Measurements from ENCODE around the gene SYK. TPM values are rescaled to one million over a fixed set of nuclear protein-coding genes. Genes with fewer than 3 reads are reported as not detected.

The SYK gene
- total and polyA plus RNA-seq, 2 of the 4 experiments (the other 2 are of a cell fraction), result not detected

GRCh38 chr9:90929626-90930025, 128.0 kb downstream of the SYK start:
- WGBS, 2 experiments (ENCODE audit: extremely low coverage in 2 of 2, insufficient read length in 1 of 2), result 94% methylated on average over 2 of the region's 4 CpGs; no CpG with 5 or more reads in 1 of the 2 experiments
- 0 out of 2 replicates have a peak, but pooled peaks cover 8% of the 10 kb centered on the region for H3K9me1 ChIP-seq (ENCODE audit: insufficient read depth, low read length)
- H4K91ac ChIP-seq (ENCODE audit: insufficient read depth, low read depth, low read length), result no peak overlapping the region
- no peaks in the 10 kb centered on the region for H3K9me3 ChIP-seq (ENCODE audit: control insufficient read depth, insufficient read depth, low read length)
- H2BK5ac ChIP-seq (ENCODE audit: low read depth, low read length, poor library complexity, severe bottlenecking), result no peak overlapping the region
- dilution Hi-C loops (cut with HindIII; ENCODE audit: low sequenced_read_pairs, unreplicated experiment) (no loop called here), in situ Hi-C loops (cut with MboI; ENCODE audit: low sequenced_read_pairs) (no loop called here), intact Hi-C loops (cut with micrococcal nuclease) (loop anchor here (5.0 kb wide), 1 partner anchor 63 kb away; no protein-coding TSS in a partner anchor)
- no peak overlapping the region for H2AK5ac ChIP-seq (ENCODE audit: low read depth, low read length)
- H2AFZ ChIP-seq (replicated peaks; ENCODE audit: low read length, poor library complexity), result no peak overlapping the region
- H3K36me3 ChIP-seq (ENCODE audit: control insufficient read depth, insufficient read depth, low read length), result no peaks in the 10 kb centered on the region
- no peak overlapping the region for H2AK9ac ChIP-seq (replicated peaks; ENCODE audit: low read depth, low read length, poor library complexity)
- H3K27me3 ChIP-seq (ENCODE audit: control insufficient read depth, insufficient read depth, low read length), result no peaks in the 10 kb centered on the region
- no peak overlapping the region for H3K14ac ChIP-seq (replicated peaks; ENCODE audit: low read depth, low read length)
- DNase-seq, result no peak
- no peak overlapping the region for H3K18ac ChIP-seq (ENCODE audit: low read depth, low read length)
- no peak overlapping the region for H3K56ac ChIP-seq (ENCODE audit: extremely low read depth, insufficient read depth, low read length)
- H2BK120ac ChIP-seq (ENCODE audit: low read depth, low read length), result no peak overlapping the region
- no peaks in the 10 kb centered on the region for H4K20me1 ChIP-seq (ENCODE audit: insufficient read depth, low read length)
- ChIA-PET POLR2A (ENCODE audit: unreplicated experiment) (no interaction called here), CTCF (interaction anchor here (2.2 kb wide), 1 partner anchor 14 kb away, joined by 7 read pairs; no protein-coding TSS in a partner anchor)
- no peak overlapping the region for H4K8ac ChIP-seq (ENCODE audit: low read depth in 2 of 2, low read length in 2 of 2)
- no peaks in the 10 kb centered on the region for H3K79me1 ChIP-seq (ENCODE audit: low read depth in 1 of 2, low read length in 2 of 2)
- no peak overlapping the region for H3K23ac ChIP-seq (ENCODE audit: low read depth, low read length)
- H2BK15ac ChIP-seq (ENCODE audit: low read depth, low read length), result no peak overlapping the region
- H3K9ac ChIP-seq (ENCODE audit: low read depth, low read length), result no peak overlapping the region
- BruUV-seq (replicated peaks), result no TSS peak
- H3K4me3 ChIP-seq (ENCODE audit: insufficient read depth, low read depth, low read length), result no peak overlapping the region
- no peak for ATAC-seq (ENCODE audit: low read depth)
- no peak overlapping the region for H3K4ac ChIP-seq (ENCODE audit: low read depth, low read length)
- no peak for TF ChIP-seq RCOR1 (IDR thresholded peaks at IDR 0.05; ENCODE audit: insufficient replicate concordance, low read length)
- no peak for TF ChIP-seq RAD21 (IDR thresholded peaks at IDR 0.05; ENCODE audit: low read length)
- no peak for TF ChIP-seq MAZ (IDR thresholded peaks at IDR 0.05; ENCODE audit: borderline replicate concordance, low read depth, low read length)
- no peak for TF ChIP-seq CEBPB (IDR thresholded peaks at IDR 0.05; ENCODE audit: low read depth, low read length)
- TF ChIP-seq MAFK (IDR thresholded peaks at IDR 0.05; ENCODE audit: low read depth, low read length), result no peak
- TF ChIP-seq SMC3 (IDR thresholded peaks at IDR 0.05; ENCODE audit: low read depth, low read length), result no peak
- TF ChIP-seq USF2 (IDR thresholded peaks at IDR 0.05; ENCODE audit: low read depth, low read length), result no peak
- TF ChIP-seq RFX5 (IDR thresholded peaks at IDR 0.05; ENCODE audit: low read depth, low read length), result no peak
- TF ChIP-seq, protein P1, sequence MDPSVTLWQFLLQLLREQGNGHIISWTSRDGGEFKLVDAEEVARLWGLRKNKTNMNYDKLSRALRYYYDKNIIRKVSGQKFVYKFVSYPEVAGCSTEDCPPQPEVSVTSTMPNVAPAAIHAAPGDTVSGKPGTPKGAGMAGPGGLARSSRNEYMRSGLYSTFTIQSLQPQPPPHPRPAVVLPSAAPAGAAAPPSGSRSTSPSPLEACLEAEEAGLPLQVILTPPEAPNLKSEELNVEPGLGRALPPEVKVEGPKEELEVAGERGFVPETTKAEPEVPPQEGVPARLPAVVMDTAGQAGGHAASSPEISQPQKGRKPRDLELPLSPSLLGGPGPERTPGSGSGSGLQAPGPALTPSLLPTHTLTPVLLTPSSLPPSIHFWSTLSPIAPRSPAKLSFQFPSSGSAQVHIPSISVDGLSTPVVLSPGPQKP (IDR thresholded peaks at IDR 0.05; ENCODE audit: borderline replicate concordance, low read depth, low read length), result no peak
- no peak for TF ChIP-seq NFE2L2 (IDR thresholded peaks at IDR 0.05; ENCODE audit: low read depth, low read length)
- TF ChIP-seq MXI1 (IDR thresholded peaks at IDR 0.05; ENCODE audit: borderline replicate concordance, low read depth, low read length), result no peak
- TF ChIP-seq CHD1 (IDR thresholded peaks at IDR 0.05; ENCODE audit: low read depth, low read length), result no peak
- TF ChIP-seq FOS (IDR thresholded peaks at IDR 0.05; ENCODE audit: low read depth, low read length), result no peak
- TF ChIP-seq POLR2A (IDR thresholded peaks at IDR 0.05; ENCODE audit: low read depth, low read length), result no peak
- no peak overlapping the region for H4K5ac ChIP-seq (ENCODE audit: low read depth, low read length)
- H3K4me1 ChIP-seq (ENCODE audit: control insufficient read depth, insufficient read depth, low read length), result peaks cover 7% of the 10 kb centered on the region
- no peak overlapping the region for H2BK20ac ChIP-seq (ENCODE audit: low read depth, low read length)
- no peak overlapping the region for H3K4me2 ChIP-seq (ENCODE audit: low read depth, low read length)
- H3K27ac ChIP-seq (ENCODE audit: insufficient read depth, low read length), result no peak overlapping the region
